Astrocyte (in vitro differentiated cells and primary cell): ENCODE data around the gene OR4D10. TPM values are rescaled to one million over a fixed set of nuclear protein-coding genes. Genes with fewer than 3 reads are reported as not detected.

Experiments
- DNase-seq: peaks from one replicate; pipeline ENCODE4 v3.0.0-alpha.2; 2010; ENCODE audit warnings: low read depth
- FAIRE-seq: peaks from 2 replicates; lab custom pipeline; 2011; peaks lifted over from hg19 to GRCh38; lab: Jason Lieb, UNC
- H2AFZ ChIP-seq: 2 replicates; pipeline ENCODE4 v1.6.0; 2012; ENCODE audit warnings: low read depth, low read length, inconsistent platforms
- H3K27ac ChIP-seq: 2 replicates; pipeline ENCODE4 v1.5.1; 2011; ENCODE audit warnings: low read depth, low read length, inconsistent platforms
- H3K27me3 ChIP-seq: 2 replicates; pipeline ENCODE4 v1.6.0; 2011; ENCODE audit warnings: low read length, inconsistent platforms; ENCODE audit not compliant: insufficient read depth
- H3K36me3 ChIP-seq: 2 replicates; pipeline ENCODE4 v1.5.1; 2011; ENCODE audit warnings: low read length, inconsistent platforms; ENCODE audit not compliant: insufficient read depth
- H3K4me1 ChIP-seq: 2 replicates; pipeline ENCODE4 v1.5.1; 2011; ENCODE audit warnings: low read length, inconsistent platforms; ENCODE audit not compliant: insufficient read depth
- H3K4me2 ChIP-seq: 2 replicates; pipeline ENCODE4 v1.6.0; 2012; ENCODE audit warnings: low read length, inconsistent platforms
- H3K4me3 ChIP-seq: 2 replicates; pipeline ENCODE4 v1.5.1; 2011; ENCODE audit warnings: low read depth, mild to moderate bottlenecking, low read length, inconsistent platforms; ENCODE audit not compliant: insufficient read depth
- H3K79me2 ChIP-seq: 2 replicates; pipeline ENCODE4 v1.6.0; 2012; ENCODE audit warnings: mild to moderate bottlenecking, low read length, inconsistent platforms; ENCODE audit not compliant: insufficient read depth
- H3K9ac ChIP-seq: 2 replicates; pipeline ENCODE4 v1.6.0; 2012; ENCODE audit warnings: mild to moderate bottlenecking, low read length, inconsistent platforms
- H3K9me3 ChIP-seq: 2 replicates; pipeline ENCODE4 v1.5.1; 2012; ENCODE audit warnings: low read depth, mild to moderate bottlenecking, low read length, inconsistent platforms; ENCODE audit not compliant: insufficient read depth
- H4K20me1 ChIP-seq: 2 replicates; pipeline ENCODE4 v1.6.0; 2012; ENCODE audit warnings: low read length, inconsistent platforms; ENCODE audit not compliant: insufficient read depth
- H3K27ac Mint-ChIP-seq: one replicate; pipeline ENCODE4 v1.8.0; 2021; ENCODE audit warnings: mild to moderate bottlenecking, mixed read lengths; ENCODE audit not compliant: unreplicated experiment
- H3K27me3 Mint-ChIP-seq: one replicate; pipeline ENCODE4 v1.8.0; 2021; ENCODE audit warnings: low read depth, mixed read lengths; ENCODE audit not compliant: unreplicated experiment
- H3K36me3 Mint-ChIP-seq: one replicate; pipeline ENCODE4 v1.8.0; 2021; ENCODE audit warnings: low read depth, mixed read lengths; ENCODE audit not compliant: unreplicated experiment
- H3K4me1 Mint-ChIP-seq: one replicate; pipeline ENCODE4 v1.8.0; 2021; ENCODE audit warnings: low read depth, mixed read lengths; ENCODE audit not compliant: unreplicated experiment
- H3K4me3 Mint-ChIP-seq: one replicate; pipeline ENCODE4 v1.8.0; 2021; ENCODE audit warnings: mild to moderate bottlenecking, moderate library complexity, mixed read lengths; ENCODE audit not compliant: unreplicated experiment
- H3K9me3 Mint-ChIP-seq: one replicate; pipeline ENCODE4 v1.8.0; 2021; ENCODE audit warnings: mild to moderate bottlenecking, mixed read lengths; ENCODE audit not compliant: unreplicated experiment
- CTCF ChIP-seq: IDR thresholded peaks from 2 replicates; pipeline ENCODE4 v1.5.1; 2011; ENCODE audit warnings: low read depth, mild to moderate bottlenecking, inconsistent platforms, low read length, moderate library complexity; ENCODE audit not compliant: insufficient read depth
- EZH2 ChIP-seq: IDR thresholded peaks from 2 replicates; pipeline ENCODE4 v1.6.1; 2012; ENCODE audit warnings: mild to moderate bottlenecking, low read length, inconsistent platforms; ENCODE audit not compliant: insufficient read depth
- total RNA-seq: library from RNA; stranded (reverse); gene quantifications from 2 replicates; pipeline ENCODE4 v1.2.1, GENCODE V29; 2021

OR4D10 gene
- total RNA-seq, 1 donor from 2014 or later: not detected

DNA sequence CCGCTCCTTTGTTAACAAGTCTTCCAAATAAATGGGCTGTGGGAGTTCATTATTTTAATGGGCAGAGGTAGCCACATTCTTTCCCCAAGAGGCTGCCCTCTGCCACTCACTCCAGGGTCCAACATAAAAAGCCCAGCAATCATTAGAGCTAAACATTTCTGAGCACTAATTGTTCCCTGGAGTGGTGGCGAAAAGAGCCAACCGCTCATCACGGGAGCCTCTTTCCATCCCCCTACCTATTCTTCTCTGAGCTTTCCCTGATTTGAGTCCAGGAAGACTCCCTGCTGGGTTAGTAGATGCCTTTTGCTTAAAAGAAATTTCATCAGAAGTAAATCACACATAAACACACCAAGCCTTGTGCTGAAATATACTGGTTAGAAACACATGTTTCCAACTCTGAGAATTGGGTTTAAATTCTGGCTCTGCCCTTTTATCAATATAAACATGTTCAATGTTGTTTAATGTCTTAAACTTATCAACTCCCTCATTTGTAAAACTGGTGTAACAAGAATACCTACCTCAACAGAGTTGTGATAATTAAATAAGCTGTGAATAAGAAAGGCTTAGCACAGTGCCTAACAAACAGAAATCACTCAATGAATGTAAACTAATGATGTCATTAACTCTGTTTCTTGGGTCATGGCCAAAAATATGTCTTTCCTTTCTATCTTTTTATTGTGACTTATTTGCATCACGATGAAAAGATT is 46.6 kb upstream of the OR4D10 start, which contains the start of gene OR5A2:
OR5A2 (minus strand) TSS at position 53 of the 707 bp plus-strand sequence. CDS start 3,460 bp downstream, outside the sequence.
- FAIRE-seq (no peak), DNase-seq (no peak)
- Histone ChIP-seq H3K4me1 (no peaks in the 10 kb centered on the region), H2AFZ (no peak within 1 kb of the TSS), H3K4me2 (no peak within 1 kb of the TSS), H3K27ac (no peak within 1 kb of the TSS), H3K79me2 (no peaks in the 10 kb centered on the region), H3K36me3 (no peaks in the 10 kb centered on the region), H3K9ac (no peak within 1 kb of the TSS), H4K20me1 (no peaks in the 10 kb centered on the region), H3K9me3 (no peaks in the 10 kb centered on the region), H3K27me3 (no peaks in the 10 kb centered on the region), H3K4me3 (no peak within 1 kb of the TSS)
- no peaks in the 10 kb centered on the region for H3K36me3 Mint-ChIP-seq
- no peak within 1 kb of the TSS for H3K27ac Mint-ChIP-seq
- H3K4me3 Mint-ChIP-seq: peak within 1 kb of the TSS; percentile 12
- H3K4me1 Mint-ChIP-seq: no peaks in the 10 kb centered on the region
- no peaks in the 10 kb centered on the region for H3K27me3 Mint-ChIP-seq
- TF ChIP-seq EZH2 (no peak), CTCF (no peak)
- H3K9me3 Mint-ChIP-seq: no peaks in the 10 kb centered on the region

GRCh38 chr11:59427068-59427382 is 46.1 kb upstream of the OR4D10 start:
- Histone ChIP-seq H3K9ac (no peak overlapping the region), H3K4me2 (no peak overlapping the region), H3K36me3 (no peaks in the 10 kb centered on the region), H3K79me2 (no peaks in the 10 kb centered on the region), H4K20me1 (no peaks in the 10 kb centered on the region), H3K9me3 (no peaks in the 10 kb centered on the region), H3K27me3 (no peaks in the 10 kb centered on the region), H3K4me1 (no peaks in the 10 kb centered on the region), H3K4me3 (no peak overlapping the region), H3K27ac (no peak overlapping the region), H2AFZ (no peak overlapping the region)
- no peak for TF ChIP-seq EZH2
- no peak for TF ChIP-seq CTCF
- FAIRE-seq (no peak), DNase-seq (no peak)
- no peaks in the 10 kb centered on the region for H3K9me3 Mint-ChIP-seq
- H3K27me3 Mint-ChIP-seq: no peaks in the 10 kb centered on the region
- H3K36me3 Mint-ChIP-seq: no peaks in the 10 kb centered on the region
- no peak overlapping the region for H3K4me3 Mint-ChIP-seq
- no peak overlapping the region for H3K27ac Mint-ChIP-seq
- H3K4me1 Mint-ChIP-seq: no peaks in the 10 kb centered on the region

DNA sequence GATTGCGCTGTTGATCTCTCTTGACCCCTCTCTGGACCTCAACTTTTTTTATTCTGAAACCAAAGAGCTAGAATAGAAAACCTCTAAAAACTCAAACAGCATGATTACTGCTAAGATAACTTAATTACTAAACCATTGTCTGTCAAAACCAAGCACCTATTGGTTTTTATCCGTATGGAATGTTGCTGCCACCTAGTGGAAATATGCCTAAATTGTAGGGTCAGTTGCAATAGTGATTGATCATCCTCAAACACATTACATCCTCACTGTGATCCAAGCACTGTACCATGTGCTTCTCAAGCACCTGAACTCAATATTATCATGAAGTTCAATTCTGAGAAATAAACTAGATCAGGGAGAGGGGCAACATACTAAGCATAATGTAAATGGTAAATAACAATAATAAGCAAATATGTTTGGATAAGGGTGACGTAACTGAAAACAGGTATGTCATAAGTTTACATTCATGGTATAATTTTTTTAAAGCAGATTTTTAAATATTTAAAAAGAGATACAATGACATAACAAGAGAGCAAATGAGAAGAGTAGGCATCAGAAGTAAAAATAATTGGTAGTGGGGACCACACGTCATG is 43.1 kb upstream of the OR4D10 start:
- H3K27ac ChIP-seq: no peak overlapping the region
- no peaks in the 10 kb centered on the region for H3K27me3 Mint-ChIP-seq
- no peaks in the 10 kb centered on the region for H3K36me3 ChIP-seq
- H3K4me2 ChIP-seq: no peak overlapping the region
- no peaks in the 10 kb centered on the region for H3K36me3 Mint-ChIP-seq
- no peaks in the 10 kb centered on the region for H4K20me1 ChIP-seq
- H3K4me3 ChIP-seq: no peak overlapping the region
- no peaks in the 10 kb centered on the region for H3K79me2 ChIP-seq
- FAIRE-seq (no peak), DNase-seq (peak; percentile 3)
- H3K4me3 Mint-ChIP-seq: no peak overlapping the region
- H3K27me3 ChIP-seq: no peaks in the 10 kb centered on the region
- no peaks in the 10 kb centered on the region for H3K4me1 Mint-ChIP-seq
- no peak overlapping the region for H3K9ac ChIP-seq
- H3K27ac Mint-ChIP-seq: no peak overlapping the region
- H3K9me3 ChIP-seq: no peaks in the 10 kb centered on the region
- H3K9me3 Mint-ChIP-seq: no peaks in the 10 kb centered on the region
- H2AFZ ChIP-seq: no peak overlapping the region
- TF ChIP-seq EZH2 (no peak), CTCF (peak; percentile 74)
- no peaks in the 10 kb centered on the region for H3K4me1 ChIP-seq
